T-helper 17 cell (primary cell): ENCODE measurements around the gene RASGEF1C. TPM values are rescaled to one million over a fixed set of nuclear protein-coding genes. Genes with fewer than 3 reads are reported as not detected.
"Not testable (repeated sequence)": the region's sequence is repeated elsewhere in the genome, so short reads cannot be mapped to it uniquely, and the experiment has no call there.

Experiments
- ATAC-seq: fragments of 150-1000 bp; cut with Tn5 transposase; 2 replicates; pipeline ENCODE4 v1.10.0; 2021; ENCODE audit warnings: mild to moderate bottlenecking, moderate library complexity
- DNase-seq, 3 donors: peaks; one replicate each; pipeline versions ENCODE4 v3.0.0 to v3.0.0-alpha.2; 2020 to 2021
- H3K9me3 ChIP-seq: one replicate; pipeline ENCODE4 v1.7.0; 2013; ENCODE audit warnings: low read length, mild to moderate bottlenecking; ENCODE audit not compliant: control insufficient read depth, poor library complexity, severe bottlenecking
- H3K27ac Mint-ChIP-seq: one replicate; pipeline ENCODE4 v1.8.0; 2022; ENCODE audit warnings: mild to moderate bottlenecking, moderate library complexity, mixed read lengths
- H3K27me3 Mint-ChIP-seq: one replicate; pipeline ENCODE4 v1.8.0; 2022; ENCODE audit warnings: mixed read lengths
- H3K36me3 Mint-ChIP-seq: one replicate; pipeline ENCODE4 v1.8.0; 2022; ENCODE audit warnings: low read depth, mixed read lengths
- H3K4me1 Mint-ChIP-seq: one replicate; pipeline ENCODE4 v1.8.0; 2022; ENCODE audit warnings: mild to moderate bottlenecking, mixed read lengths
- H3K4me3 Mint-ChIP-seq: one replicate; pipeline ENCODE4 v1.8.0; 2022; ENCODE audit warnings: mild to moderate bottlenecking, moderate library complexity, mixed read lengths
- total RNA-seq, 4 donors: library from RNA in 2 of 4; stranded (reverse) in 2 of 4; gene quantifications; one replicate each; pipeline ENCODE4 v1.2.3 and lab custom pipeline; 2022 to 2026

RASGEF1C gene
- total RNA-seq, 2 donors from 2014 or later, result not detected

DNA sequence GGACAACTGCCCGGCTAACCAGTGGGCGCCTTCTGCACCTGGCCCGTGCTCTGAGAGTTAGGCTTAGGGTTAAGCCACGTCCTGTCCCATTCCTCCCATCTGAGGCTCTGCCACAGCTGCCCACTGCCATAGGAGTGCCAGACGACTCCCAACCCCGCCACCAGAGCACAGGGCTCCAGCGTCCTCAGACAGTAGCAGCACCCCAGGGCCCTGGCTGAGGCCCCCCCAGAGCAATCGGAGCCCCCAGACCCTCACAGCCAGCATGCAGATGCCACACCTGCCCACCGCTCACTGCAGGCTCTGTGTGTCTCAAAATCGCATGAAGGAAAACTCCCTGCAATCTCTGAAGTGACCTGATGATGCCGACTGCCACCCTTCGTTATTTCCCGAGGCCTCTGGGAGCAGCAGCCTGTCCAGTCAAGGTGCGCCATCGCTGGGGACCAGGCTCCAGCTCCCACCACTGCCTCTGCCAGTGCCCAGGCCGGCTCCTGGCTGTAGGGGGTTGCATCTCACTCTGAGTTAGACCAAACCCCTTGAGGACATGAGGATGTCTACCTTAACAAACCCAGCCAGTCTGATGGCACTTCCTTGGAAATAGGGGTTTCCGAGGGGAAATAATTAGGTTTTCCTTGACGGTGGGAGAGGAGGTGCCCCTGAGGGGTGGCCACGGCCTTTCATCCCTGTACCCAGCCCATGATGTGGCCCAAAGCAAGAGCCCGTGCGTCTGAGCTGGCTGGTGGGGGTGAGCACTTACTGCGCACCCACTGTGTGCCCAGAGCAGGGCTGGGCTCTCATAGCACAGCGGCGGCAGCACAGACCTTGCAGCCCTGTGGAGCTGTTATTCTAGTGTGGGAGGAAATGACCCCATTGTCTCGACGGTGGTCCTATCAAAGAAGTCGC is 79.5 kb downstream of the RASGEF1C start:
- Mint-ChIP-seq H3K27ac (peak overlapping the region; percentile 45), H3K36me3 (no peaks in the 10 kb centered on the region)
- no peak for ATAC-seq

DNA sequence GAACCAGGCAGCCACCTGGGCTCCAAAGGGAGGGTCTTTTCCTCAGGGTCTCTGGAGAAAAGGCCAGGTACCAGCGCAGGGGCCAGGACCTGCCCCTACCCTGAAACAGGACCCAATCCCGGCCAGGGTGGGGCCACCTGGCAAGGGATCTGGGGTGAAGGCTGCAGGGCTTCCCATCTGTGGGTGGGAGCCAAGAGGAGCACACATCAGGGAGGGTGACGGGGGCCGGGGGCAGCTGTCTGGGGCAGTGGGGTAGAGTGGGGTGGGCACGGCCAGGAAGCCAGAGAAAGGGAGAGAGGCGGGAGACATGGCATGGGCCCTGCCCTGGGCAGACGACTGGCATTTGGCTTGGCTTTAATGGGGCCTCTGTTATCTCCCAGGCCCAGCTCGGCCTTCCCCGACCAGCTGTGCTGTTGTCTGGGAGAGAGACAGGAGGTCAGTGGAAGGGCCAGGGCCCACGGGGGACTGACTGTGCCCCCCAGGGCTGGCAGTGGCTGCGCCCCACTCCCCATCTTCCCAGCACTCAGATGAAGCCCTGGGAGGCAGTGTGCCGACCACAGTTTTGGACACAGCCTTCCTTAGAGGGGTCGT is 80.2 kb downstream of the RASGEF1C start:
- Mint-ChIP-seq H3K4me3 (no peak overlapping the region), H3K27ac (no peak overlapping the region), H3K36me3 (no peaks in the 10 kb centered on the region), H3K4me1 (peaks cover 7% of the 10 kb centered on the region), H3K27me3 (peaks cover 23% of the 10 kb centered on the region)
- ATAC-seq, result no peak
- DNase-seq, result no peak
- no peaks in the 10 kb centered on the region for H3K9me3 ChIP-seq

More for the DNA sequence above, 79.5 kb downstream of the RASGEF1C start:
- no peaks in the 10 kb centered on the region for H3K9me3 ChIP-seq
- no peak overlapping the region for H3K4me3 Mint-ChIP-seq
- DNase-seq, result no peak
- H3K4me1 Mint-ChIP-seq, result peaks cover 7% of the 10 kb centered on the region
- H3K27me3 Mint-ChIP-seq, result peaks cover 15% of the 10 kb centered on the region

DNA sequence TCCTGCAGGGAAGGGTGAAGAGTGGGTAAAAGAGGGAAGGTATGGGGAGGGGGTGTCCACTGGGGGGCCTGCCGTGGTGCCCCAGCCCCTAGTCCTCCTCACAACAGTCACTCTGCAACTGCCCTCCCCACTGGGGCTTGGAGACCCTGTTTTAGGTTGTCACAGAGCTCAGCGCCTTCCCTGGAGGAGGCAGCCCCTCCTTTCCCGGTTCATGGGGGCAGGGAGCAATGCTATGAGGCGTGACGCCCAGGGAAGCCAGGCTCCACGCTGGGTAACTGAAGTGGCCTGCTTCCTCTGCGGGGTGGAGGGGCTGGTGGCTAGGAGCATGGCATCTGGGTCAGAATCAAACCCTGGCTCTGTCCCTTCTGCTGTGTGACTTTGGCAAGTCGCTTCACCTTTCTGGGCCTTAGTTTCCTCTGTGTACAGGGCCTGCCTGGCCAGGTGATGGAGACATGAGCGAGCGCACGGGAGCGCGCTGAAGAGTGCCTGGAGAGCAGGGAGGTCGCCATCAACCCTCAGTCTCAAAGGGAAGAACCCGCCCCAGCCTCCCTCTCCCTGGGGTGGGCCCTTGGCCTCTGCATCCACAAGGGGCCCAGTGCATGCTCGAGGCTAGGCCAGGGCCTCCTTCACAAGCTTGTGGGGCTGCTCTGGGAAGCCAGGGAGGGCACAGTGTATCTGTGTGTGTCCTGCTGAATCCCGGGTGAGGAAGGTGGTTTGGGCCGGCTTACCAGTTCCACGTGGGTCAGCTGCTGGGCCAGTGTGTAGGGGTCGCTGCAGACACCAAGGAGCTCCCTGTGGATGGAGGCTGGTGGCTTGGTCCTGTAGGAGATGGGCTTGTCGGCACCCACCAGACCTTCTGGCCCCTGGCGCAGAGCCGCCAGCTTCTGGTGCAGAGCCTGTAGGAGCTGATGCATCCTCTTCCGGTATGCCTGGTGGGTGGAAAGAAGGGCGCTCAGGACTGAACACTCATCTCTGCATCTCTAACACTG is 81.0 kb downstream of the RASGEF1C start:
- no peak overlapping the region for H3K27ac Mint-ChIP-seq
- peaks cover 7% of the 10 kb centered on the region for H3K4me1 Mint-ChIP-seq
- no peak overlapping the region for H3K4me3 Mint-ChIP-seq
- no peak for ATAC-seq
- DNase-seq, result no peak
- no peaks in the 10 kb centered on the region for H3K36me3 Mint-ChIP-seq
- no peaks in the 10 kb centered on the region for H3K9me3 ChIP-seq
- peaks cover 31% of the 10 kb centered on the region for H3K27me3 Mint-ChIP-seq

DNA sequence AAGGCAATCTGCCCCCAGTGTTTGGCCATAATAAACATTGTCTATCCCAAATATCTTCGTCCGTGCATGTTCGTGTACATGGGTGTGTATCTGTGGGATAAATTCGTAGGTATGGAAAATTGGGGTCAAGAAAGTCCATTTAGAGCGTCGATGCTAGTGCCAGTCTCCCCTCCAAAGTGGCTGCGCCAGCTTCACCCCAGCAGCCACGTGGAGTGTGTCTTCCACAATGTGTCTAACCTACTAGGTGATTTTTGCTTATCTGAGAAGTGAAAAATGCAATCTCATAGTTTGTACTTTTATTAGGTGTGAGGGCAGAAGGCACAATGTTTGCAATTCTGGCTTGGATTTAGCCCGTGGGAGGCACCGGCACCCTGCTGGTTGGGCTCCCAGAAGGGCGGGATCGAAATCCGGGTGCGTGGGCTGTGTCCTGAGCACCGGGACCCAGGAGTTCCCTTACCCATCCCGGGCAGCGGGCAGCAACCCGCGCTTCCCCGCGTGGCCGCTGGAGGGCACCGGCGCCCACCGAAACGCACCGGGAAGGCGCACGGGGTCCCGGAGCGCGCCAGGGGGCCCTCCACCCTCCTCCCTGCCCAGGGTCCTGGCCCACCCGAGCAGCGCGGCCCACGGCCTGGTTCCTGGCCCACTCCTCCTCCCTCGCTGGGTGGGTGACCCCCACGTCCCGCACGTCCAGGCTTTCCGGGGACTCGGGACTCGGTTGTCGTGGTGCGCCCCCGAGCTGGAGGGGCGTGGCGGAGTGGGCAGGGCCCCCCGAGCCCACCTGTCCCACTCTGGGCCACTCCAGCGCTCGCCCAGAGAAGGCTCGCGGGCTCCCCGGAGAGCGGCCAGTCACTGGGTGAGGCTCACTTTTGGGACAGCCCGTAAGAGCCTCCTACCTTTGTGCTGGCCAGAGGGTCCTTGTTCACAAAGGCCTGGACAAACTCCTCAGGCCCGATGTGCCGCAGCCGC is 82.0 kb downstream of the RASGEF1C start:
- Mint-ChIP-seq H3K27me3 (peaks cover 33% of the 10 kb centered on the region), H3K4me1 (peaks cover 7% of the 10 kb centered on the region), H3K36me3 (no peaks in the 10 kb centered on the region), H3K4me3 (no peak overlapping the region), H3K27ac (no peak overlapping the region)
- H3K9me3 ChIP-seq, result no peaks in the 10 kb centered on the region
- ATAC-seq, result peak; percentile 51
- DNase-seq, result peak in 1 of 3 donors; percentile 21

DNA sequence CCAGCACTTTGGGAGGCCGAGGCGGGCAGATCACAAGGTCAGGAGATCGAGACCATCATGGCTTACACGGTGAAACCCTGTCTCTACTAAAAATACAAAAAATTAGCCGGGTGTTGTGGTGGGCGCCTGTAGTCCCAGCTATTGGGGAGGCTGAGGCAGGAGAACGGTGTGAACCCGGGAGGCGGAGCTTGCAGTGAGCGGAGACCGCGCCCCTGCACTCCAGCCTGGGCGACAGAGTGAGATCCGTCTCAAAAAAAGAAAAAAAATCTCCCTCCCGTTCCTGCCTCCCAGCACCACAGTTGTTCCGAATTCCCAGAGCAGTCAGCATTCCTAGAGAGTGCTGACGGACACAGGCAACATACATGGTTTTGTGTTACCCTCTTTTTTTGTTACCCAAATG is 82.9 kb downstream of the RASGEF1C start:
- not testable (repeated sequence) for DNase-seq, H3K4me3 Mint-ChIP-seq, ATAC-seq, H3K9me3 ChIP-seq, H3K27ac Mint-ChIP-seq, H3K36me3 Mint-ChIP-seq, H3K4me1 Mint-ChIP-seq
- H3K27me3 Mint-ChIP-seq, result peaks cover 37% of the 10 kb centered on the region

DNA sequence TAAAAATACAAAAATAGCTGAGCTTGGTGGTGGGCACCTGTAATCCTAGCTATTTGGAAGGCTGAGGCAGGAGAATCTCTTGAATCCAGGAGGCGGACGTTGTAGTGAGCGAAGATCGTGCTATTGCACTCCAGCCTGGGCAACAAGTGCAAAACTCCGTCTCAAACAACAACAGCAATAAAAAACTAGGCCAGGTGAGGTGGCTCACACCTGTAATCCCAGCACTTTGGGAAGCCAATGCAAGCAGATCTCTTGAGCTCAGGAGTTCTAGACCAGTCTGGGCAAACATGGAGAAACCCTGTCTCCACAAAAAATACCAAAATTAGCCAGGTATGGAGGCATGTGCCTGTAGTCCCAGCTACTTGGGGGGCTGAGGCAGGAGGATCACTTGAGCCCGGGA is 84.3 kb downstream of the RASGEF1C start:
- not testable (repeated sequence) for H3K4me3 Mint-ChIP-seq, DNase-seq, H3K9me3 ChIP-seq, H3K36me3 Mint-ChIP-seq, H3K4me1 Mint-ChIP-seq, ATAC-seq, H3K27ac Mint-ChIP-seq
- peaks cover 35% of the 10 kb centered on the region for H3K27me3 Mint-ChIP-seq

DNA sequence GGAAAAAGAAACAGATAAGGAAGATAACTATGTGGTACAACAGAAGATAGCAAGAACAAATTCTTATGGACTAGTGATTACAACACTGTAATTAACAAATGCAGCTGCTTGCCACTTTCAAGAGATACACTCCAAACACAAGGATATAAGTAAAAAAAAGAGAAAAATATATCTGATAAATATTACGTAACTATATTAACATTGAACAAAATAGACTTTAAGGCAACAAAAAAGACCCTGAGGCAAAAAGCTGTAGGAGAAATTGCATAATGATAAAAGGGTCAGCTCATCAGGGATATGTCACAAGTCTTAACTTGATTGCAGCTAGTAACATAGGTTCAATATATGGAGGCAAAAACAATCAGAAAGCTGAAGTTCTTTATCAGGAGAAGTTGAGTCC is 86.1 kb downstream of the RASGEF1C start:
- ATAC-seq (no peak), DNase-seq (no peak)
- H3K36me3 Mint-ChIP-seq, result no peaks in the 10 kb centered on the region
- no peak overlapping the region for H3K4me3 Mint-ChIP-seq
- no peak overlapping the region for H3K27ac Mint-ChIP-seq
- H3K9me3 ChIP-seq, result no peaks in the 10 kb centered on the region
- H3K4me1 Mint-ChIP-seq, result peaks cover 2% of the 10 kb centered on the region
- H3K27me3 Mint-ChIP-seq, result peaks cover 39% of the 10 kb centered on the region

DNA sequence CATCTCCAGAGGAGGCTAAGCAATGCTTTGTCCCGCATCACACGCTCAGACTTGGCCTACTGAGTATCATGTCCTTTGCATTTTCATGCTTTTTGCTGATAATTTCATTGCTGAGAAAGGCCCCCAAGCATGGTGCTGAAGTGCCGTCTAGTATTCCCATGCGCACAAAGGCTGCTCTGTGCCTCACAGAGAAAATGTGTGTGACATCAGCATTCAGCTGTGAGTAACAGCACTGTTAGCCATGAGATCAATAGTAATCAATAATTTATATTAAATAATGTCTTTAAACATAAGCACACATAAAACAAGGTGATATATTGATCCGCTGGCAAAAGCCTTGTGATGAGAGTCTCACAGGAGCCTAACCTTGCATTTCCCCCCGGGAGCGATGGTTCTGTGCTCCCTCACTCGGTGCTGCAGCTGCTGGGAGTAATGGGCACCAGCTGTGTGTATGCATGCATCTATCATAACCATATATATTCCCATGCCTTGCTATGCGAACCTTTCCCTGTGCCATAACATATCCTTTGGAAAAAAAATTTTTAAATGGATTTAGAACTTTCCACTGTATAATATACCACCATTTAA is 87.1 kb downstream of the RASGEF1C start:
- no peak for ATAC-seq
- Mint-ChIP-seq H3K36me3 (no peaks in the 10 kb centered on the region), H3K27ac (no peak overlapping the region), H3K4me1 (peaks cover 2% of the 10 kb centered on the region), H3K27me3 (peaks cover 44% of the 10 kb centered on the region), H3K4me3 (no peak overlapping the region)
- H3K9me3 ChIP-seq, result no peaks in the 10 kb centered on the region
- DNase-seq, result no peak

DNA sequence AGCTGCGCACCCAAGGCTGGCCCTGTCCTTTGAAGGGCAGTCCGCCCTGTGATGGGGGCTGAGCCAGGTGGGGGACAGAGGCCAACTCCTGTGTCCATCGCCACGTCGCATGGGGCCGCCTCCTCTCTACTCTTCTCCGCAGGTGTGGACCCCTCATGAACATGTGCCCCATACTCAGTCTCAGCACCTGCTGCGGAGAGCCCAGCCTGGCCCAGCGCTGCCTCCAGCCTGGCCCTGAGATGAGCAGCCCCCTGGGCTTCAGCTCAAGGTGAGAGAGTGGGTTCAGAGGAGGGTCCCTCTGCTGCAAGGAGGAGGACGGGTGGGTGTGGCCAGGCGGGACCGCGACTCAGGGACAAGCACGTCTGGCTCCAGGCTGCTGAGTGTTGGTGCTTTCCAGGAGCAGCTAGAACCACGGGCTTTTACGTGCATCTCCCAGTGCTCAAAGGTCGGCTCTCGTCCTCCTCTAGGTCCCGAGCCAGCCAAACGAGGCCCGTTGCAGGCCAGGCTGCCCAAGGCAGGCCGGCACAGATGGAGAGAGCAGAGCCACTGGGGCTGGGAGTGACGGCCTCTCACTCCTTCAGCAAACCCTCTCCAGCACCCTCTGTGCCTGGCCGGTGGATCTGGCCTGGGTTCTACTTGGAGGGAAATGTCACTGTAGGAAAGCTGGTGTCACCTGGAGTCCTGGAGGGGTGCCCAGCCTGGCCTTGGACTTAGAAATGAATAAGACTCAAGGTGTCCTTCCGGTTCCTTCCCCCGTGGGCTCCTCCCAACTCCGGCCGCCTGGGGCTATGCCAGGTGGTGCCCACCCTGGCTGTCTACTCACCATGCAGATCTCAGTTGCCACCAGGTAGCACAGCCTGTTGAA is 88.5 kb downstream of the RASGEF1C start:
- H3K27me3 Mint-ChIP-seq, result peaks cover 36% of the 10 kb centered on the region
- H3K9me3 ChIP-seq, result no peaks in the 10 kb centered on the region
- H3K36me3 Mint-ChIP-seq, result no peaks in the 10 kb centered on the region
- no peak for DNase-seq
- no peak overlapping the region for H3K4me3 Mint-ChIP-seq
- ATAC-seq, result no peak
- H3K4me1 Mint-ChIP-seq, result no peaks in the 10 kb centered on the region
- no peak overlapping the region for H3K27ac Mint-ChIP-seq

DNA sequence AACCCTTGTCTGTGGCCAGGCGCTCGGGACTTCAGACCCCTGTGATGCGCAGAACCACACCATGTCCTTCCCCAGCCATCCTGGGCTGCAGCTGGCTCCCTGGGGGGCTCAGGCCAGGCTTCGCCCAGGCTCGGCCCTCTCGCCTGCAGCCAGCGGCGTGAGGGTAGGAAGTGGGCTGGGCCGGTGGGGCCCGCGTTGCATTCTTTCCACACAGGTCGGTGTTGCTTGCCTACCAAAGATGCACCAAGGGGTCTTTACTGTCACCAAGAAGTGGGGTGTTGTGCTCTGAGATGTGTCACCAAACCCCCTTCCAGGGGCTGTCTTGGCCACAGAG is 89.1 kb downstream of the RASGEF1C start:
- H3K27me3 Mint-ChIP-seq, result peaks cover 36% of the 10 kb centered on the region
- ATAC-seq (no peak), DNase-seq (no peak)
- no peaks in the 10 kb centered on the region for H3K36me3 Mint-ChIP-seq
- no peaks in the 10 kb centered on the region for H3K9me3 ChIP-seq
- H3K4me1 Mint-ChIP-seq, result no peaks in the 10 kb centered on the region
- H3K4me3 Mint-ChIP-seq, result no peak overlapping the region
- H3K27ac Mint-ChIP-seq, result no peak overlapping the region

DNA sequence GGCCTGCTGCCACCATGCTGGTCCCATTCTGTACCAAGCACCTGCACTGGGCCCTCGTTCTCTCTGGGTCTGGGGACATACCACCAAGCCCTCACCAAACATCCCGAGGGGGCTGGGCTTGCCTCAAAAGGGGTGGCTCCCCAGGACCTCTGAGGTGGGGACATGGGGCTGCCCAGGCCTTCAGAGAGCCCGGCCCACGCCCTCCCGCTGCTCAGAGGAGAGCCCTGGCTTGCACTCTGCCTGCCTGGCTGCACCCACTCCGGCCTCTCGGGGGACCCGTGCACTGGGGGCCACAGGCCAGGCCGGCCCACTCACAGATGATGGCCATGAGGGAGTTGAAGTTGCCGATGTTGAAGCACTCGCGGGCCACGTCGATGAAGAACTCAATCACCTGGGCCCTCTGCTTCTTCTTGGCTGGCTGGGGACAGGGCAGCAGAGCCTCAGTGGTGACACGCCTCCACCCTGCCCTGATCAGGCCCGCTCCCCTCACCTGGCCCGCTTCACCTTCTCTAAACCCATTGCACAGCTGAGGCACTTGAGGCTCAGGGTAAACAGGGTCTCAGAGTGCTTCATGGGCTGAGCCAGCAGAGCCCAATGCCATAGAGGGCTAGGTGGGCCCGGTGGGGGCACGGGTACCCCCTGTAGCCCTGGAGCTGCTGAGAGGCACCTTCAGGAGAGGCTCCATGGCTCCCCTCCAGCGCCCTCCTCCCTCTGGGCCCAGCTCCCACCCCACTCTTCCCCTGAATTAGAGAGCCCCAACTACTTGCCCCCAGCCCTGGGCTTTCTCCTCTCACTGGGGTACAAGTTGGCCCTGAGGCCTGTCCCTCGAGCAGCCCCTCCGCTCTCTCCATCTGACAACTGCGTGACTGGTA is 89.7 kb downstream of the RASGEF1C start:
- ATAC-seq, result no peak
- H3K27me3 Mint-ChIP-seq, result peaks cover 33% of the 10 kb centered on the region
- no peaks in the 10 kb centered on the region for H3K4me1 Mint-ChIP-seq

More for the DNA sequence above, 89.7 kb downstream of the RASGEF1C start:
- Mint-ChIP-seq H3K36me3 (no peaks in the 10 kb centered on the region), H3K27ac (no peak overlapping the region), H3K4me3 (no peak overlapping the region)
- H3K9me3 ChIP-seq, result no peaks in the 10 kb centered on the region
- no peak for DNase-seq
